Caco-2 (cell line): ENCODE results near the gene DSE. TPM values are rescaled to one million over a fixed set of nuclear protein-coding genes. Genes with fewer than 3 reads are reported as not detected.

Source experiments
- BruUV-seq: library from RNA; stranded (reverse); fragments of 400-500 nt; replicated peaks from 2 replicates; lab custom pipeline; 2021; lab: Mats Ljungman, UMichigan
- CTCF ChIA-PET: fragments of 300-600 bp; sonication (Branson Sonifier 250); formaldehyde crosslinking; loops from one replicate; lab custom pipeline; 2022; ENCODE audit warnings: antibody characterized with exemption; lab: Charles Lee
- POLR2A ChIA-PET: fragments of 300-600 bp; sonication (Branson Sonifier 250); formaldehyde crosslinking; loops from one replicate; lab custom pipeline; 2022; ENCODE audit warnings: antibody characterized with exemption; lab: Charles Lee
- DNase-seq, 2 experiments: peaks; one replicate each; pipeline versions ENCODE4 v3.0.0 to v3.0.0-alpha.2; 2020 to 2022
- H3K27me3 ChIP-seq: replicated peaks from 2 replicates; pipeline ENCODE4 v1.6.0; 2011; ENCODE audit warnings: low read length; ENCODE audit not compliant: control insufficient read depth, insufficient read depth
- H3K36me3 ChIP-seq: 2 replicates; pipeline ENCODE4 v1.5.1; 2011; ENCODE audit warnings: low read length; ENCODE audit not compliant: control insufficient read depth, insufficient read depth
- H3K4me1 ChIP-seq: fragments of 250-450 bp; sonication (Bioruptor Pico); 2 replicates; pipeline ENCODE4 v1.5.1; 2020; ENCODE audit warnings: mild to moderate bottlenecking
- H3K4me3 ChIP-seq: 2 replicates; pipeline ENCODE4 v1.5.1; 2011; ENCODE audit warnings: low read depth, mild to moderate bottlenecking, control low read depth, low read length
- H3K9me3 ChIP-seq: fragments of 250-450 bp; sonication (Bioruptor Pico); 2 replicates; pipeline ENCODE4 v1.5.1; 2020; ENCODE audit warnings: mild to moderate bottlenecking, moderate library complexity
- H3K27ac Mint-ChIP-seq: one replicate; pipeline ENCODE4 v1.8.0; 2022; ENCODE audit warnings: mixed read lengths; ENCODE audit not compliant: unreplicated experiment
- H3K27me3 Mint-ChIP-seq: one replicate; pipeline ENCODE4 v1.8.0; 2022; ENCODE audit warnings: mixed read lengths; ENCODE audit not compliant: insufficient read depth, unreplicated experiment
- H3K36me3 Mint-ChIP-seq: one replicate; pipeline ENCODE4 v1.8.0; 2022; ENCODE audit warnings: mild to moderate bottlenecking, mixed read lengths; ENCODE audit not compliant: insufficient read depth, unreplicated experiment
- H3K4me1 Mint-ChIP-seq: one replicate; pipeline ENCODE4 v1.8.0; 2022; ENCODE audit warnings: low read depth, mixed read lengths; ENCODE audit not compliant: unreplicated experiment
- H3K4me3 Mint-ChIP-seq: one replicate; pipeline ENCODE4 v1.8.0; 2022; ENCODE audit warnings: mild to moderate bottlenecking, moderate library complexity, mixed read lengths; ENCODE audit not compliant: unreplicated experiment
- H3K9me3 Mint-ChIP-seq: one replicate; pipeline ENCODE4 v1.8.0; 2022; ENCODE audit warnings: mixed read lengths; ENCODE audit not compliant: unreplicated experiment
- CTCF ChIP-seq, 2 experiments: fragments of 200-600 bp in 1 of 2; IDR thresholded peaks; 1 replicate in 1 of 2; 2 replicates in 1 of 2; pipeline versions ENCODE4 v1.5.1 to v1.8.0; 2011 to 2022; ENCODE audit warnings: antibody characterized with exemption in 1 of 2, control low read depth in 1 of 2, inconsistent platforms in 1 of 2, low read depth in 1 of 2, low read length in 1 of 2, mild to moderate bottlenecking in 1 of 2, moderate library complexity in 1 of 2; ENCODE audit not compliant: insufficient read depth in 1 of 2, severe bottlenecking in 1 of 2, unreplicated experiment in 1 of 2
- intact Hi-C: fragments of 100-400 bp; cut with micrococcal nuclease; formaldehyde crosslinking; loops from one replicate; pipeline ENCODE4 v1.10.0; 2022; ENCODE audit not compliant: unreplicated experiment
- total RNA-seq: library from RNA; stranded (reverse); gene quantifications from 2 replicates; pipeline ENCODE4 v1.2.3, GENCODE V29; 2022

DSE gene
- total RNA-seq, 1 experiment from 2014 or later = 2.8 TPM

- Mint-ChIP-seq H3K4me1 (no peaks in the 10 kb centered on the region), H3K27me3 (peaks cover 16% of the 10 kb centered on the region), H3K4me3 (no peak overlapping the region), H3K9me3 (no peaks in the 10 kb centered on the region), H3K27ac (no peak overlapping the region), H3K36me3 (no peaks in the 10 kb centered on the region)
- intact Hi-C loops = loop anchor here (2.0 to 10.0 kb wide), 2 partner anchors 64 to 198 kb away; partner anchors contain the start of gene CALHM5
- H3K27me3 ChIP-seq = no peaks in the 10 kb centered on the region; the same call in 1 of the 2 replicates
- no peak overlapping the region for H3K4me3 ChIP-seq
- BruUV-seq = no TSS peak
- ChIA-PET CTCF (no interaction called here), POLR2A (interaction anchor here (0.7 kb wide), 1 partner anchor 44 kb away, joined by 9 read pairs; no protein-coding TSS in a partner anchor)
- no peaks in the 10 kb centered on the region for H3K9me3 ChIP-seq
- TF ChIP-seq CTCF (IDR thresholded peaks at IDR 0.05; ENCODE audit: insufficient read depth in 1 of 2, low read depth in 1 of 2, low read length in 1 of 2, severe bottlenecking in 1 of 2, unreplicated experiment in 1 of 2) = no peak
- no peaks in the 10 kb centered on the region for H3K36me3 ChIP-seq
- H3K4me1 ChIP-seq = no peaks in the 10 kb centered on the region
- DNase-seq = no peak
These were observed 75.7 kb downstream of the DSE start for GRCh38 chr6:116446399-116446798.

DNA sequence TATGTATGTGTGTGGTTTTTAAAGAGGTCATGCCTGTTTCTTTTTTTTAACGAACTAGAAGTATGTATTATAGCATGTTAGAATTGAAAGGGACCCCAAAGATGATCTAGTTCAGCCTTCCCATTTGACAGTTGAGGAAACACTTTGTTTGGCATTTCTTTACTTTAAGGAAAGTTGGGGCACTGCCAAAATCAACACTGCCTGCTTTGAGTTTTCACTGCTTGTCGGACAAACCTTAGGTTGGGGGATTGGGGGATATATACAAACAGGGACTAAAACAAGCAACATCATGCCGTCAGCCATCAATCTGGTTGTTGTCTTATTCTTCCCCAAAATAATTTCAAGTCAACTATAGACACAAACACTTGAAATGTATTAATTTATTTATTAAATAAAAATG lies 76.3 kb downstream of the DSE start:
- no peak overlapping the region for H3K4me3 ChIP-seq
- ChIA-PET CTCF (no interaction called here), POLR2A (no interaction called here)
- Mint-ChIP-seq H3K4me1 (no peaks in the 10 kb centered on the region), H3K36me3 (no peaks in the 10 kb centered on the region), H3K27ac (no peak overlapping the region), H3K9me3 (no peaks in the 10 kb centered on the region), H3K27me3 (peaks cover 10% of the 10 kb centered on the region), H3K4me3 (no peak overlapping the region)
- BruUV-seq = no TSS peak
- intact Hi-C loops = loop anchor here (2.0 to 10.0 kb wide), 2 partner anchors 64 to 198 kb away; partner anchors contain the start of gene CALHM5
- TF ChIP-seq CTCF (IDR thresholded peaks at IDR 0.05; ENCODE audit: insufficient read depth in 1 of 2, low read depth in 1 of 2, low read length in 1 of 2, severe bottlenecking in 1 of 2, unreplicated experiment in 1 of 2) = no peak
- H3K27me3 ChIP-seq = no peaks in the 10 kb centered on the region; the same call in 1 of the 2 replicates
- H3K9me3 ChIP-seq = no peaks in the 10 kb centered on the region
- H3K4me1 ChIP-seq = no peaks in the 10 kb centered on the region
- no peak for DNase-seq
- no peaks in the 10 kb centered on the region for H3K36me3 ChIP-seq

- Mint-ChIP-seq H3K27me3 (peaks cover 5% of the 10 kb centered on the region), H3K4me1 (no peaks in the 10 kb centered on the region), H3K9me3 (no peaks in the 10 kb centered on the region), H3K27ac (no peak overlapping the region), H3K36me3 (no peaks in the 10 kb centered on the region), H3K4me3 (no peak overlapping the region)
- no TSS peak for BruUV-seq
- no peaks in the 10 kb centered on the region for H3K9me3 ChIP-seq
- no peaks in the 10 kb centered on the region for H3K36me3 ChIP-seq
- DNase-seq = no peak
- H3K4me3 ChIP-seq = no peak overlapping the region
- no peaks in the 10 kb centered on the region for H3K27me3 ChIP-seq
- POLR2A ChIA-PET = no interaction called here
- intact Hi-C loops = loop anchor here (2.0 to 10.0 kb wide), 2 partner anchors 63 to 197 kb away; partner anchors contain the start of gene CALHM5
- CTCF ChIA-PET = no interaction called here
- TF ChIP-seq CTCF (IDR thresholded peaks at IDR 0.05; ENCODE audit: insufficient read depth in 1 of 2, low read depth in 1 of 2, low read length in 1 of 2, severe bottlenecking in 1 of 2, unreplicated experiment in 1 of 2) = no peak
- no peaks in the 10 kb centered on the region for H3K4me1 ChIP-seq
These were observed 76.8 kb downstream of the DSE start for GRCh38 chr6:116447496-116448011.
